Activated CD8-positive, alpha-beta memory T cell treated with anti-CD3 and anti-CD28 coated beads, Interleukin-2, amount 50 U/mL, for 1 hour (primary cell): ENCODE measurements around the gene OR10X1.

ENCODE experiments used
- DNase-seq: peaks from one replicate; pipeline ENCODE4 v3.0.0-alpha.2; 2020; ENCODE audit errors: extremely low read depth

OR10X1 gene, protein sequence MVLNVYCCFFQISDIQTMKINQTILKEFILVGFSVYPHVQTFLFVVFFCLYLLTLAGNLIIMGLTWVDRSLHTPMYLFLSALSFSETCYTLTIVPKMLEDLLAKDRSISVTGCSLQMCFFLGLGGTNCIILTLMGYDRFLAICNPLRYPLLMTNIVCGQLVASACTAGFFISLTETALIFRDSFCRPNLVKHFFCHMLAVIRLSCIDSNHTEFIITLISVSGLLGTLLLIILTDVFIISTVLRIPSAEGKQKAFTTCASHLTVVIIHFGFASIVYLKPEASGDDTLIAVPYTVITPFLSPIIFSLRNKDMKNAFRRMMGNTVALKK

DNA sequence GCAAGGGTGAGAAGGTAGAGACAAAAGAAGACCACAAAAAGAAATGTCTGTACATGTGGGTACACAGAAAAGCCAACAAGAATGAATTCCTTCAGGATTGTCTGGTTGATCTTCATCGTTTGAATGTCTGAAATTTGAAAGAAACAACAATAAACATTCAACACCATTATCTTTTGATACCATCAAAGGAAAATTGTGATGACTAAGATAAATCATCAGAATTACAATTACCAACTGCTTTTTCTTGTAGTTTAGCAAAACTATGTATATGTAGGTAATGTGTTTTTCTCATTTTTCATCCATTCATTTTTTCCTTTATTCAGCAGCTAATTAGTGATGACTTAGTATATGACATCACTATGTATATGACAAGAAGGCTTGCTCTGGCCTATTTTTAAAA, at the start of gene OR10X1:
Gene OR10X1 (minus strand): TSS at position 167 of the 400 bp plus-strand sequence. CDS start 0 bp downstream, at position 167.
- DNase-seq, result no peak

DNA sequence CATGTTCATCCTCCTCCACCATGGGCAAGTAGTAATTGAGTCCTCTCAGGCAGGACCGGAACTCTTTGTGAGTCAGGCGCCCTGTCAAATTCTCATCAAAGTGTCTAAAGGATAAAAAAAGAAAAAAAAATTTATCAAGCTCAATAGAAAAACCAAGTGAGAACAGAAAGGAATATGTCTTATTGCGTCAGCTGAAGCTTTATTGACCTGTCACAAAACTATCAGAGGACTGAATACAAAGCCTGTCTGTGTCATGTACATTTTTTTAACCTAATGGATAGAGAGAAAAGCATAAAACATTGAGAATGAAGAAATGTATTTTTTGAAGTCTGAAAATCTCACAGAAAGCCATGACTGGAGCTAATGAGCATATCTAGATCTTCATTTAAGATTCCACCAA, 34.1 kb upstream of the OR10X1 start:
- DNase-seq, result no peak

DNA sequence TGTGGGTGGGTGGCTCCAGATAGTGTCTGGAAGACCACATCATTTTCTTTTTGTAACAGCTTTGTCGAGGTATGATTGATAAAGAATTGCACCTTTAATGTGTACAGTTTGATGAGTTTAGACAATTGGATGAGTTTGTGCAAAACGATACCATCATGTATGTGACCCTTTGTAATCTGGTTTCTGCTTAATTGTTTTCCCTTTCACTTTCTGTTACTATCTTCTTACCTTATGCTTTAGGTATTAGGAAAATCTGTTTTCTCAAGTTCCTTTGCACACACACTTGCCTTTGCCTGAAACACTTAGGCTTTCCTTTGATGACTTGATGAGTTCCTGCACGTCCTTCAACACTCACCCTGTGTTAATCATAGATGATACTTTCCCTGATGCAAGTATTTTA, 32.2 kb upstream of the OR10X1 start:
- DNase-seq, result no peak

DNA sequence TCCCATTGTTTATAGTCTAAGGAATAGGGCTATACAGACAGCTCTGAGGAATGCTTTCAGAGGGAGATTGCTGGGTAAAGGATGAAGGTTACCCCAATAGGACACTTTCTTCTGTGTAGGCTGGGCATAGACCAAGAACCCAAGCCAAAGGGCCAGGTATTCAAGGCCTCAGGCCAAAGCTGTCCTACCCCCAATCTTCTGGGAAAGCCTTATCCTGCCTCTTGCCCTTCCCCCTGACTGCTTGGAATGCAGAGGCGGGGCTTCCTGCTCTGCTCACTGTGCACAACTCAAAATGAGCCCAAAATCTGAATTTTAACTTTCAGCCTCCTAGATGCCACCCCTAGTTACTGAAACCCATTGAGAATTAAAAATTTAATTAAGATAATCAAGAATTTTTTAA, 27.6 kb upstream of the OR10X1 start:
- no peak for DNase-seq

DNA sequence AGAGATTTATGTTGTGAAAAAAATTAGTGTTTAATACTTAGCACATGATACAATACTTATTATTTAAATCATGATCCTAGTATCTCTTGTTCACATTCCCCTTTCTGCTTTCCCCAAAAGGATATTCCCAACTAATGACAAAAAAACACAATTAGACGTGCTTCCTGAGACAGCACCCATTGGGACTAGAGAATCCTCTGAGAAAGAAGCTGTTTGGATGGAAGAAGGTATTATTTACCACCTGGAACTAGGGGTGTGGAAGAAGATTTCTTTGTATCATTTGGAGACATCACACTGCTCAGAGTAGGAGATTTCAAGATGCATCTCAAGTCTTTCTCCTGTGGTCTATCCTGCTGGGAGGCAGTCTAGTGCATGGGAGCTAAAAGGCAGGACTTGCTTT, 25.3 kb upstream of the OR10X1 start, which contains the start of gene OR10Z1:
Gene OR10Z1 (plus strand): TSS at position 301 of the 400 bp plus-strand sequence. CDS start 1,171 bp downstream, outside the sequence.
- DNase-seq, result no peak

DNA sequence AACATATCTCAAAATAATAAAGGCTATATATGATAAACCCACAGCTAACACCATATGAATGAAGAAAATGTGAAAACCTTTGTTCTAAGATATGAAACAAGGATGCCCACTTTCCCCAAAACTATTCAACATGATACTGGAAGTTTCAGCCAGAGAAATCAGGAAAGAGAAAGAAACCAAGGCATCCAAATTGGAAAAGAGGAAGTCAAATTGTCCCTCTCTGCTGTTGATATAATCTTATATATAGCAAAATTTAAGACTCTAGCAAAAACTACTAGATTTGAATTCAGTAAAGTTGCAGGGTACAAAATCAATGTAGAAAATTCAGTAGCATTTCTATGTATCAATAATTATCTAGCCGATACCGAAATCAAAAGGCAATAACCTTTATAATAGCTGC, 21.0 kb upstream of the OR10X1 start:
- no peak for DNase-seq

DNA sequence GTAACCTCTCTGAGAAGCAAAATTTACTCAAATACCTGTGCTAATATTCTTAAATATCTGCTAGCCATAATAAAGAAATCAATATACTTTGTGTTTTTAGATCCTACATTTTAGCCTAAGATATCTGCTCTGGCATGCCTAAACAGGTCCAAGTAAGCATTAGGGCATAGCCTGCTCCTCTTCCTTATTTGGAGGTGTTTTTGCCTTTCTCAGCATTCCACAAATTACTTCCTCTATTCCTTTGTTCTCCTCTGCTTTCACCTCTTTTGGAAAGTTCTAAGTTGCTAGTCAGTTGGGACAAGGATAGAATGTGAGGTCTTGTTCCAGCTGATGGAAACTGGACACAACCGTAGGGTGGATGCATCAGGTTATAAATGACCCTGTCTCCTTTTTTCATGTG, 7.2 kb upstream of the OR10X1 start:
- no peak for DNase-seq

DNA sequence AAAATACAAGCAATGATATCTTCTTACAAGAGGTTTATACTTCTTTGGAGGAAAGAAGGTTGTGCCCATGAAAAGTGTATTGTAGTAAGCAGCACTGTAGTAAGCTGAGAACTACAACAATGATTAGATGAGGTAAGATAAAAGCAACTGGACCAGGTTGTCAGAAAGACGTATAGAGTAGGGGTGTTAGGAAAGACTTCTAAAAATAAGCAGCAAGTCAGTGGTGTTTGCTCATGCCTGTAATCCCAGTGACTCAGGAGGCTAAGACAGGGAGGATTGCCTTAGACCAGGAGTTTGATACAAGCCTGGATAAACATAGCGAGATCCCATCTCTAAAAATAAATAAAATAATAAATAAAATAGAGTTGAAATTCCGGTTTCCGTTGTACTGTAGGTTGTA, 4.3 kb upstream of the OR10X1 start:
- no peak for DNase-seq

DNA sequence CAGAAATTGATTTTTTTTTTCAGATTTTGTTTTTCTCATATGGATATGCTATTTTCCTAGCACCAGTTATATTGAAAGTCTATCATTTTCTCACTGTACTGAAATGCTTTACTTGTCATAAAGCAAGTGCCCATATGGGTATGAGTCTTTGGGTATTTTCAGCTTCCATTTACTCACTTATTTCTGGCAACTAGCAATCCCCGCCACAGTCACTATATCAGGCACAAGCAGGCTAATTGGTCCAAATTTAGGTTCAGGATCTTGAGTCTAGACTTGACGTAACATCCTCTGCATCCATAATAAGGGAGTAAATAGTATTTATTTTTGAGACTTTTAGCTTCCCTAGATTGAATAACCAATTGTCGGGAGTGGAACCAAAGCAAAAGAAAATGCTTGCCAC, 2.1 kb downstream of the OR10X1 start:
- no peak for DNase-seq

DNA sequence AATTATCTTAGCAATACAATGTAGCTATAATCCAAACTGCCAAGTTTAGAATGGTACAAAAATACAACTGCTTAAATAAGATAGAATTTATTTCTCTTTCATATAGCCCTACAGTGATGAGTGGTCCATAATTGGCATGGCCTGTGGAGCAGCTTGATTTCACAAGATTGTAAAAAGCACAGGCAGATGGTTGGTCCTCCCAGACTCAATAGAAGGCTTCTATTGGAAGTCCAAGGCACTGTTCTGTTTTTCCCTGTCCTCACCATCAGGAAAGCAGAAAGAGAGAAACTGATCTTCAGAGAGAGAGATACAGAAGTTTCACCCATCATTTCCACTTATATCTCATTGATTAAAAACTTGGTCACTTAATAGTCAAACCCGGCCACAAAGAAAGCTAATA, 7.5 kb downstream of the OR10X1 start:
- no peak for DNase-seq

DNA sequence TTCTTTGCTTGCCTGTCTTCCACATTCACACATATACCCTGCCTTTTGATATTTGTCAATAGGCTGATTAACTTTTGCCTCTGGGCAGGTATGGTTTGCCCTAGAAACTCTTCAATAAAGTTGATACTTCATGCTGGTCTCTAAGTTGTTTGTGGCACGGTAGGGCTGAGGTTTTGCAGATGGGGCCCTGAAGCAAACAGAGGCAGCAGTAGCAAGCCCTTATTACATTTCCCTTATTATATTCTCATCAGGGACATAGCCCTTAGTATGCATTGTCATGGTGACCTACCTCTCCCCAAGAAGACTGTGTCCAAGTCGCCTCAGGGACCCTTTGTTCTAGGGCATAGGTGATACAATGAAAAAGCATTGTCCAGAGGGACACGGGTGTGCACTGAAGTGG, 9.2 kb downstream of the OR10X1 start, which contains the start of gene OR6P1:
Gene OR6P1 (minus strand): TSS at position 101 of the 400 bp plus-strand sequence. CDS start 6,976 bp downstream, outside the sequence.
- no peak for DNase-seq

DNA sequence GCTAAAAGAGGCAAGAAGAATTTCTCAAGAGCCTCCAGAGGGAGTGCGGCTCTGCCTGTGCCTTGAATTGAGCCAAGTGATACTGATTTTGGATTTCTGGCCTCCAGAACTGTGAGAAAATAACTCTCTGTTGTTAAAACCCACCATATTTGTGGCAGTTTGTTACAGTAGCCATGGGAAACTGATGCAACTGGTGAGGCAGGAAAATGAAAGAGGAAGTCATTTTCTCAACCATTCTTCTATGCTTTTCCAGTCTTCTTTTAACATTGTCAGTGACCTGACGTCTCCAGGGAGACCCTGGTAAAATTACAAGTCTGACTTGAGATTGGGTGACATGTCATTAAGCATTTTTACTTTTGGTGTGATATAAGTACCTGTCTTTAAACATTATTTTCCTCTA, 15.1 kb downstream of the OR10X1 start:
- no peak for DNase-seq

DNA sequence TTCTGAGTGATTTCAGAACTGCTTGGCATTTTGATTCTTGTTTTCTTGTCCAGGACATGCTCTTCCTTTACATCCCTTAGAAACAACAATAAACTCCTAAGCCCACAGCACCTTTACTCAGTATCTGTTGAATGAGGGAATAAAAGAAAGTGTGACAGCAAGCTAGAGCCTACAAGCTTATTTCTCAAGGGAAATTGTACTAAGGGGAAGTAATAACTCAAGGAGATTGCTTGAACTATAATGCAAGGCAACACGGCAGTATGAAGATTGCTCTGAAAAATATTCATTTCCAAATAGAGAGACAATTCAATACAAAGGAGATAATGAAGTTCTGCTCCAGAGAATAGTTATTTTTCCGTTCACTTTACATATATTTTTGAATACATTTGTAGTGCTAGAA, 15.8 kb downstream of the OR10X1 start:
- DNase-seq, result no peak

DNA sequence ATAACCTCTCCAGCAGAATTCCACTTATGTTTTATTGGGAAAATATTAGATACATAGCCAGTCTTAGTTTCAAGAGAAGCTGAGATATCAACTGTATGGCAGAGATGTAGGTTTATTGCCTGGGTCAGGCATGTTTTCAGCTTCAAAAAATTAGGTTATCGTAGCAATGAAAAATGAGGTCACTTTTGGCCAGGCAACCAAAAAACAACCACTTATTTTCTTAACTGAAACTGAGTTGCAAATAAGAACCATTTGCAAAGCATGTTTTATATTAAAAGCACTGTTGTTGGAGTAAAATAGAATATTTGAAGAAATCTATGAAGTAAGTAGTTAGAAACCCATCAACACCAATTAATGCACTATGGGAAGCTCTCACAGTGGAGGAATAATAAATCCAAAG, 20.0 kb downstream of the OR10X1 start:
- DNase-seq, result no peak

DNA sequence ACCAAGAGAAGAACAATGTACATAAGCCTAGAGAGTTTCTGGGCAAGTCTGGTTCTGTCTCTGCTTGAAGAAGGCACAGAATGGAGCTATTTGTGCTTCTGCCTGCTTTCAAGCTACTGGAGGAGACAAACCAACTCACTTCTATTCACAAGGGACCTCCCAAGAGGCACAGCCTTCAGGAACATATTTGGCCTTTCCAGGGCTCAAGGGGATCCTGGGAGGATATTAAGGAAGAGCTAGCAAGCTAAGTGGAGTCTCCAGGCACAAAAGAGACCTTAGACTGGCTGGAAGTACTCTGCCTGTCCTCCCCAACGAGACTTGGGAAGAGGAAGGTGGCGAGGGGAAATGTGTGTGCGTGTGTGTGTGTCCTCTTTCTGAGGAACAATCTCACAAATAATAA, 25.3 kb downstream of the OR10X1 start, which contains the start of gene OR6Y1:
Gene OR6Y1 (minus strand): TSS at position 54 of the 400 bp plus-strand sequence. CDS start 6,300 bp downstream, outside the sequence.
- no peak for DNase-seq

DNA sequence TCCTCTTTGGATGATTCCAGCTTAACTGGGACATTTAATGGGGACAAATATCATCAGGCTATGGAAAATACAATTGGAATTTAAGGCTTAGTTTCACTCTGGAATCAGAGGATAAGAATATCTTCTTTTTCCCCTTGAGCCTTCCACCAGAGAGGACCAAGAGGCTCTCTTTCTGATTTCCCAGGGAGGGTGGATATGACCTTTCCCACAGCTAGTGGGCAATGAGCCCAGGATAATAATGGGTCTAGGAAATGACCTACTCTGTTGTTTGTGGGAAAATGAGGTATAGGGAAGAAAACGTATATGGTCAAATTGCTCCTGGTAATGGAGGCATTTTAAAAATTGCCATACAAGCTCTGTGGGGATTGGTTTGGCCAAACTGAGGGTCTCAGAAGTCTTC, 27.4 kb downstream of the OR10X1 start:
- DNase-seq, result no peak

DNA sequence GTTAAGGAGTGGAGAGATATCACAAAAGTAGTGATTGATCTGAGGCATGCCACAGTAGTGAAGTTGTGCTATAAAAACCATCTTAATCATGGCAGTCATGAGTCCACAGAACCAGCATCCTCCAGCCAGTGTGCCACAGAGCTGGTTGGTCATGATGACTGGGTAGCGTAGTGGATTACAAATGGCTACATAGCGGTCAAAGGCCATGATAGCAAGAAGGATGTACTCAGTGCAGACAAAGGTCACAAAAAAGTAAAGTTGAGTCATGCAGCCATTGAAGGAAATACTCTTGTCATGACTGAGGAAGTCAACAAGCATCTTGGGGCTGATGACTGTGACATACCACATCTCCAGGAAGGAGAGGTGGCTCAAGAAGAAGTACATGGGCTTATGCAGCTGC, 32.2 kb downstream of the OR10X1 start:
- no peak for DNase-seq

DNA sequence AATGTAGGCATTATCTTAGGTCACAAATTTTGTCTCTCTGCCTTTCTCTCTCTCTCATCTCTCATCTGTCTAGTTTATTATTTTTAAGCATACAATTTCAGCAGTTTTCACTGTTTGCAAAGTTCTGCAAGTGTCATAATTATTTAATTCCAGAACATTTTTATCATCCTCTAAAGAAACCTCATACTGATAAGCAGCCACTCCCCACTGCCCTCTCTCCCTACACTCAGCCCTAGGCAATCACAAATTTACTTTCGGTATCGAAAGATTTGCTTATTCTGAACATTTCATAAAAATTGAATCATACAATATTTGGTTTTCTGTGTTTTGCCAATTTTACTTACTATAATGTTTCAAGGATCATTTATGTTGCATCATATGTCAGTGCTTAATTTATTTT, 42.1 kb downstream of the OR10X1 start:
- DNase-seq, result no peak

DNA sequence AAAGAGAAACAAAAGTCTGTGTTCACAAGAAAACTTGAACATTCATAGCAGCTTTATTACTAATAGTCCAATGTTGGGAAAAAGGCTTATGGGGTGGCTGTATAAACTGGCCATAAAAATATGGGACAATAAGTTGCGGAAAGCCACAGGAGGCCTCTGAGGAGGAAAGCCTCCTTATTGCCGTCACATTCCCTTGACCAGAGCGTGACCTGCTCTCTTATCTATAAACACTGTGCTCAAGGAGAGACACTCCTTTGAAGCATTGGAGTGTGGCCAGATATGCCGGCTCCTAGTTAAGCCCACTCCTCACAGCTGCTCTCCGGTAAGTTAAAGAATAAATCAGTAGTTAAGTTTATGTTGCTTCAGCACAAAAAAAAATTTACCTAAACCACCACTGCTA, 45.2 kb downstream of the OR10X1 start:
- DNase-seq, result no peak
